Central memory CD8-positive, alpha-beta T cell (primary cell): ENCODE results near the gene LUC7L2.
"Not testable (repeated sequence)": the region's sequence is repeated elsewhere in the genome, so short reads cannot be mapped to it uniquely, and the experiment has no call there.

Source experiments
- ATAC-seq: fragments of 150-1000 bp; cut with Tn5 transposase; replicated peaks from 2 replicates; pipeline ENCODE4 v1.10.0; 2022; ENCODE audit warnings: mild to moderate bottlenecking, moderate FRiP score, moderate number of reproducible peaks; ENCODE audit not compliant: poor library complexity, severe bottlenecking; ENCODE audit errors: extremely low read depth
- DNase-seq, 2 donors: peaks; one replicate each; pipeline ENCODE4 v3.0.0; 2021; ENCODE audit warnings: low spot score in 2 of 2
- H3K27ac Mint-ChIP-seq: one replicate; pipeline ENCODE4 v1.8.0; 2022; ENCODE audit warnings: low read depth, mild to moderate bottlenecking, moderate library complexity, mixed read lengths
- H3K27me3 Mint-ChIP-seq: one replicate; pipeline ENCODE4 v1.8.0; 2022; ENCODE audit warnings: mixed read lengths
- H3K36me3 Mint-ChIP-seq: one replicate; pipeline ENCODE4 v1.8.0; 2022; ENCODE audit warnings: mild to moderate bottlenecking, moderate library complexity, mixed read lengths; ENCODE audit not compliant: insufficient read depth
- H3K4me1 Mint-ChIP-seq: one replicate; pipeline ENCODE4 v1.8.0; 2022; ENCODE audit warnings: mixed read lengths
- H3K4me3 Mint-ChIP-seq: one replicate; pipeline ENCODE4 v1.8.0; 2022; ENCODE audit warnings: mild to moderate bottlenecking, moderate library complexity, mixed read lengths
- H3K9me3 Mint-ChIP-seq: one replicate; pipeline ENCODE4 v1.8.0; 2022; ENCODE audit warnings: mixed read lengths

LUC7L2 gene

GRCh38 chr7:139387594-139387993 is 27.9 kb downstream of the LUC7L2 start:
- DNase-seq (no peak), ATAC-seq (no peak)
- H3K27ac Mint-ChIP-seq: peak overlapping the region; percentile 52
- H3K27me3 Mint-ChIP-seq: no peaks in the 10 kb centered on the region
- no peak overlapping the region for H3K4me3 Mint-ChIP-seq
- H3K9me3 Mint-ChIP-seq: no peaks in the 10 kb centered on the region
- peaks cover 24% of the 10 kb centered on the region for H3K4me1 Mint-ChIP-seq
- peaks cover 43% of the 10 kb centered on the region for H3K36me3 Mint-ChIP-seq

- no peaks in the 10 kb centered on the region for H3K9me3 Mint-ChIP-seq
- H3K36me3 Mint-ChIP-seq: peaks cover 45% of the 10 kb centered on the region
- H3K4me1 Mint-ChIP-seq: peaks cover 35% of the 10 kb centered on the region
- DNase-seq (no peak), ATAC-seq (no peak)
- no peak overlapping the region for H3K27ac Mint-ChIP-seq
- no peak overlapping the region for H3K4me3 Mint-ChIP-seq
- no peaks in the 10 kb centered on the region for H3K27me3 Mint-ChIP-seq
These were observed 29.4 kb downstream of the LUC7L2 start for GRCh38 chr7:139389091-139389490.

- no peaks in the 10 kb centered on the region for H3K9me3 Mint-ChIP-seq
These were observed 30.1 kb downstream of the LUC7L2 start for GRCh38 chr7:139389774-139390173.

GRCh38 chr7:139393621-139394211 is 34.0 kb downstream of the LUC7L2 start:
- H3K27ac Mint-ChIP-seq: no peak overlapping the region
- H3K9me3 Mint-ChIP-seq: no peaks in the 10 kb centered on the region
- no peak for ATAC-seq
- no peaks in the 10 kb centered on the region for H3K27me3 Mint-ChIP-seq
- no peak for DNase-seq
- no peak overlapping the region for H3K4me3 Mint-ChIP-seq
- H3K36me3 Mint-ChIP-seq: peaks cover 36% of the 10 kb centered on the region
- H3K4me1 Mint-ChIP-seq: peaks cover 55% of the 10 kb centered on the region

More at GRCh38 chr7:139389774-139390173, 30.1 kb downstream of the LUC7L2 start:
- Mint-ChIP-seq H3K36me3 (peaks cover 46% of the 10 kb centered on the region), H3K4me3 (no peak overlapping the region), H3K27ac (no peak overlapping the region), H3K27me3 (no peaks in the 10 kb centered on the region), H3K4me1 (peaks cover 42% of the 10 kb centered on the region)
- ATAC-seq (no peak), DNase-seq (no peak)

- ATAC-seq (no peak), DNase-seq (no peak)
- peaks cover 52% of the 10 kb centered on the region for H3K4me1 Mint-ChIP-seq
- no peak overlapping the region for H3K27ac Mint-ChIP-seq
- H3K27me3 Mint-ChIP-seq: no peaks in the 10 kb centered on the region
- H3K9me3 Mint-ChIP-seq: no peaks in the 10 kb centered on the region
- H3K36me3 Mint-ChIP-seq: peaks cover 35% of the 10 kb centered on the region
- no peak overlapping the region for H3K4me3 Mint-ChIP-seq
These were observed 34.8 kb downstream of the LUC7L2 start for GRCh38 chr7:139394540-139394939.

GRCh38 chr7:139396323-139396951 is 36.7 kb downstream of the LUC7L2 start:
- H3K36me3 Mint-ChIP-seq: peaks cover 46% of the 10 kb centered on the region
- no peaks in the 10 kb centered on the region for H3K9me3 Mint-ChIP-seq
- no peak overlapping the region for H3K4me3 Mint-ChIP-seq
- H3K4me1 Mint-ChIP-seq: peaks cover 53% of the 10 kb centered on the region
- ATAC-seq: no peak
- H3K27me3 Mint-ChIP-seq: no peaks in the 10 kb centered on the region
- DNase-seq: no peak
- H3K27ac Mint-ChIP-seq: peak overlapping the region; percentile 22

- H3K27ac Mint-ChIP-seq: peak overlapping the region; percentile 58
- ATAC-seq (no peak), DNase-seq (no peak)
- H3K4me1 Mint-ChIP-seq: peaks cover 53% of the 10 kb centered on the region
- H3K36me3 Mint-ChIP-seq: peaks cover 53% of the 10 kb centered on the region
- H3K27me3 Mint-ChIP-seq: no peaks in the 10 kb centered on the region
- no peaks in the 10 kb centered on the region for H3K9me3 Mint-ChIP-seq
- no peak overlapping the region for H3K4me3 Mint-ChIP-seq
These were observed 37.5 kb downstream of the LUC7L2 start for GRCh38 chr7:139397192-139397591.

GRCh38 chr7:139403601-139404000 is 43.9 kb downstream of the LUC7L2 start:
- Mint-ChIP-seq H3K4me3 (no peak overlapping the region), H3K9me3 (no peaks in the 10 kb centered on the region), H3K27me3 (no peaks in the 10 kb centered on the region), H3K36me3 (peaks cover 89% of the 10 kb centered on the region), H3K4me1 (peaks cover 22% of the 10 kb centered on the region), H3K27ac (no peak overlapping the region)
- ATAC-seq (no peak), DNase-seq (no peak)

- peaks cover 84% of the 10 kb centered on the region for H3K36me3 Mint-ChIP-seq
- H3K4me3 Mint-ChIP-seq: no peak overlapping the region
- H3K27ac Mint-ChIP-seq: no peak overlapping the region
- H3K9me3 Mint-ChIP-seq: no peaks in the 10 kb centered on the region
- H3K4me1 Mint-ChIP-seq: peaks cover 11% of the 10 kb centered on the region
- no peaks in the 10 kb centered on the region for H3K27me3 Mint-ChIP-seq
- ATAC-seq (no peak), DNase-seq (no peak)
These were observed 47.9 kb downstream of the LUC7L2 start for GRCh38 chr7:139407555-139407954.

- Mint-ChIP-seq H3K36me3 (peaks cover 71% of the 10 kb centered on the region), H3K27ac (peak overlapping the region; percentile 47)
- H3K9me3 Mint-ChIP-seq, H3K4me1 Mint-ChIP-seq, H3K4me3 Mint-ChIP-seq, ATAC-seq, H3K27me3 Mint-ChIP-seq, DNase-seq: not testable (repeated sequence)
These were observed 55.2 kb downstream of the LUC7L2 start for GRCh38 chr7:139414743-139415402.

GRCh38 chr7:139416405-139416804 is 56.7 kb downstream of the LUC7L2 start:
- Mint-ChIP-seq H3K27ac (peak overlapping the region; percentile 16), H3K4me3 (no peak overlapping the region), H3K36me3 (peaks cover 69% of the 10 kb centered on the region), H3K4me1 (no peaks in the 10 kb centered on the region), H3K9me3 (no peaks in the 10 kb centered on the region), H3K27me3 (no peaks in the 10 kb centered on the region)
- DNase-seq (no peak), ATAC-seq (no peak)

GRCh38 chr7:139417478-139417877 is 57.8 kb downstream of the LUC7L2 start:
- Mint-ChIP-seq H3K4me3 (no peak overlapping the region), H3K9me3 (no peaks in the 10 kb centered on the region), H3K27ac (peak overlapping the region; percentile 32), H3K27me3 (no peaks in the 10 kb centered on the region), H3K36me3 (peaks cover 66% of the 10 kb centered on the region), H3K4me1 (no peaks in the 10 kb centered on the region)
- DNase-seq (no peak), ATAC-seq (no peak)

GRCh38 chr7:139421123-139421522 is 61.4 kb downstream of the LUC7L2 start:
- DNase-seq: no peak
- Mint-ChIP-seq H3K4me3 (no peak overlapping the region), H3K27ac (no peak overlapping the region), H3K9me3 (no peaks in the 10 kb centered on the region), H3K36me3 (peaks cover 61% of the 10 kb centered on the region), H3K4me1 (no peaks in the 10 kb centered on the region), H3K27me3 (no peaks in the 10 kb centered on the region)
- no peak for ATAC-seq
